HTR-8/SVneo (cell line): Measurements from ENCODE around the gene CACNA2D3.

Experiments
- DNase-seq: peaks from one replicate; pipeline ENCODE4 v3.0.0; 2011; ENCODE audit warnings: low spot score, mixed read lengths; ENCODE audit not compliant: insufficient read length
- FAIRE-seq: peaks from 2 replicates; lab custom pipeline; 2011; peaks lifted over from hg19 to GRCh38; lab: Jason Lieb, UNC

CACNA2D3 gene

DNA sequence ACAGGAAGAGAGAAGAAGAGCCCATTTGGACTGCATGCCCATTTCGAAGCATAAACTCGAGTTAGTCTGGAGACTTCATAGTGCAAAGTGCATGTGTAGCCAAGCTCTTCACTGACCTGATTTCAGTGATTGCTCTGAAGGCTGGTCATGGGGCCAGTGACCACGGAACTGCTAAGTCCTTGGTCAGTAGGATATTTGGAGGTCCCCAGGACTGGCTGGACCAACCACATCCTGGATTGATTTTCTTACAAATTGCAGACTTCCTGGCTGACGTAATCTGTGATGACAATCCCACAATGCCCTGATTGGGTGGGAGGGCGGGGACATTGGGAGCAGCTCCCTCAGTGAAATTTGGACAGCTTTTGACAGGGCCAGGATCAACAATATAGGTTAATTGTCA lies 233.4 kb downstream of the CACNA2D3 start:
- FAIRE-seq: no peak

DNA sequence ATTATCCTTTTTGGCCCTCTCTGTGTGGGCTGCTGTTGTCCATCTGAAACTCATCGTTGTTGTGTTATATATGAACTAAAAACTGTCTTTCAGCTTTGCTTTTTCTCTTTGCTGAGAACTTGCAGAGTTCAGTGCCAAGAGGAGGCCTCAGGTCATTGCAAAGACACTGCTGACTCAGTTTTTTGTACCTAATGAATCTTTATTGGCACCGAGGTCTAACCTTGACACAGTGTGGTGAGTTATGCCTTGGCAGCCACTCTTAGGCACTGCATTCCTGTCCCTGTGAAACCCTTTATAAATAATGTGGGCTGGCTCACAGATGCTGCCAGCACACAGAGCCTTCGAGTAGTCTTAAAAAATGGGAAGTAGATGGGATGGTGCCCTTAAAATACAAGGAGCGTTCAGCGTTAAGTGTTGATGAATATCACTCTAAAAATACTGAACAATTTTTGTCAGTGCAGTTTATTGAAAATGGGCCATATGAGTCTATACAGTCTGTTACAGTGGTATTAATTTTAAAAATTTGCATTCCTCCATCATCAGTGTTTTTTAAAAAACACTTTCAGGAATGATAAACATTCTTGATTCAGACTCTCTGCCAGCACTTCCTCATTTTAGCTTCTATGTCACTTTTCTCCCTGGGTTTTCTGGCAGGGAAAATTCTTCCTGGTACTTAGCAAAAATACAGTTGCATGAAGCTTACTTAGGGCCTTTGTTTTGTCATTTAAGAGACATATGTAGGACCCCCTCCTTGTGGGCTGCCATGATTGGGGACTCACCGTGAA lies 234.1 kb downstream of the CACNA2D3 start:
- DNase-seq (no peak), FAIRE-seq (no peak)

More for the DNA sequence above, 233.4 kb downstream of the CACNA2D3 start:
- no peak for DNase-seq

DNA sequence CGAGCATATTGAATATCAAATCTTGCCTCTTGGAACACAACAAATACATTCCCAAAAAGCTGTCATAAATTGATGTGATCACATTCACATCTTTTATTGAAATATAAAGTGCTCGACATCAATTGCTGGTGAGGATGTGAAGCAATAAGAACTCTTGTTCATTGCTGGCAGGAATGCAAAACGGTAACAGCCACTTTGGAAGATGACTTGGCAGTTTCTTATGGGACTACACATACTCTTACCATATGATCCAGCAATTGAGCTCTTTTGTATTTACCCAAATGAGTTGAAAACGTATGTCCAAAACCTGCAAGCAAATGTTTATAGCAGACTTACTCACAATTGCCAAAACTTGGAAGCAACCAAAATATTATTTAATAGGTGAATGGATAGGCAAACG lies 234.9 kb downstream of the CACNA2D3 start:
- FAIRE-seq (no peak), DNase-seq (no peak)

DNA sequence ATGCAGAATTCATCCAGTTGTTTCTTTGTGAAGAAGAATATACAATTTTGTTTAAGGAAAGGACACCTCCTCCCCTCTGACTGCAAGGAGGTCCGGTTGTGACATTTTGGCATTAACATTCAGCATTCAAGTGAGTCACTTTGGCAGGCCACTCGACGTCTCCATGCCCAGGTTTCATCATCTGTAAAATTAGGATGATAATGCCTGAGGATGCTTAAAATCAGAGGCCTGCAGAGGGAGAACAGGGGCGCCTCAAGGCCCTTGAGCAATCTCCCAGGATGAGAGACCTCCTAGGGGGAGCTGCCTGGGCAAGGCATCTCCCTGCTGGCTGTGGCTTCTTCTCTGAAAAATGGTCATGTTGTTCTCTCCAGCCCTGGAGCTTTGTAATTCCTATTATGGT lies 236.0 kb downstream of the CACNA2D3 start:
- FAIRE-seq (no peak), DNase-seq (no peak)

DNA sequence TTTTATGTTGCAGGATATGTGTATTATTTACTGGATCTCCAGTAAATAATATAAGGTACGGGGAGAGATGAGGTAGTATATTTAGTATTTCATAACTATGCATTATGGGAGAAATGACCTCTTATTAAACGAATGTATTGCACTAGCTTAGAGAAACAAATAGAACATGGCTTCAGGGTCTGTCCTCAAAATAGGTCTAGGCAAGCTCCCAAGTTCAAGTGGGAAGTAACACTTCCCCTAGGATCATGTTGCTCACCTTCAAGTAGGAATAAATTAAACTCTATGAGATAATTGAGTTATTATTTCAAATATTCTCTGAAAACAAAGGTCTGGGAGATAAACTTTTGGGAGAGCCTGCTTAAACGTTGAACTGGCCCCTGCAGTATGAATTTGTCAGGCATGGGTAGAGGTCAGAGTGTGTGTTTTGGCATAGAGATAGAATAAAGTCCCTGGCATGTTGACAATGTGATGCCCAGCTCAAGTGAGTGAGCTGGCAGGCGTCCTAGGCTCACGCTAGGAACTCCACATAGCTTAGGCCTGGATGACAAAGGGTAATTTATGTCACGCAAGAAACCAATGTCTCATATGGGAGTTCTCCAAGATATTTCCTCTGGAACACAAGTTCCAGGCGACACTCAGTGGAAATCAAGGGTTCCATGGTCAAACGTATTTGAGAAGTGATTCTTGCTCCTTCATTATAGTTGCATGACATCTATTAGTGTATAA lies 236.8 kb downstream of the CACNA2D3 start:
- DNase-seq (no peak), FAIRE-seq (no peak)

DNA sequence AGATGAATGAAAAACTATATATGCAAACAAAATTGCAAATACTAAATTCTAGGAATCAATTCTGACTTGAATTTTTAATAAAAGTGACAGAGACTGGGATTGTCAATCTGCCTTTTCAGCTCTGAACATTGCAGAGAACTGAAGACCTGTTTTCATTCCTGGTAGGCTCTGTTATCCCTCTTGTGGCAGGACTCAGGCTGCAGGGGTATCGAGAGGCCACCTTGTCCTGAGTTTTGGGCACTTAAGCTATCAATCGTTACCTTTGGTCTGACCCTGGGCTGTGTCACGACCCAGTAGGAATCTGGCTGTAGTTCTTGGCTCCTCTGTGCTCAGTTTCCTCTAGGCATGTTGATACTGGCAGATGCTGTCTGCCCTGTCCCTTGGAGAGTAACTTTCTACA lies 238.0 kb downstream of the CACNA2D3 start:
- FAIRE-seq: no peak
- no peak for DNase-seq

DNA sequence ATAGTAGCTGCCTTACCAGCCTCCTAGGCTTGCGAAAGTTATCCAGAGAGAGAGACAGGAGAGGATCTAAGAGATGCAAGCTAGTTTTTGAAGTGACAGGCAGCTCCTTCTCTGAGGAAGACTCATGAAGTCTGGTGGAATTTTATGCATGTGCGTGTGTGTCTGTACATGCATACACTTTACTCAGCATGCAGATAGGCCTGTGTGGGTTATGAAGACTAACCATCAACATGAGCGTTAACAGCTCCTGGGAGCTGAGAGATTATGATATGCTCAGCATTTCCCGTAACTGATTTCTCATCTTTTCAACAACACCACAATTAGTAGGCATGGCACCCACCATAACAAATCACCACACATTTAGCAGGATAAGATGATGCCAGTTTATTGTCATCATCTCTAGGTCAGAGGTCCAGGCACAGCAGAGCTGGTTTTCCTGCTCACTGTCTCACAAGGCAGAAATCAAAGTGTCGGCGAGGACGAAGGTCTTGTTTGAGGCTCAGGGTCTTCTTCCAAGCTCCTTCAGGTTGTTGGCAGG lies 239.5 kb downstream of the CACNA2D3 start:
- DNase-seq: no peak
- no peak for FAIRE-seq

DNA sequence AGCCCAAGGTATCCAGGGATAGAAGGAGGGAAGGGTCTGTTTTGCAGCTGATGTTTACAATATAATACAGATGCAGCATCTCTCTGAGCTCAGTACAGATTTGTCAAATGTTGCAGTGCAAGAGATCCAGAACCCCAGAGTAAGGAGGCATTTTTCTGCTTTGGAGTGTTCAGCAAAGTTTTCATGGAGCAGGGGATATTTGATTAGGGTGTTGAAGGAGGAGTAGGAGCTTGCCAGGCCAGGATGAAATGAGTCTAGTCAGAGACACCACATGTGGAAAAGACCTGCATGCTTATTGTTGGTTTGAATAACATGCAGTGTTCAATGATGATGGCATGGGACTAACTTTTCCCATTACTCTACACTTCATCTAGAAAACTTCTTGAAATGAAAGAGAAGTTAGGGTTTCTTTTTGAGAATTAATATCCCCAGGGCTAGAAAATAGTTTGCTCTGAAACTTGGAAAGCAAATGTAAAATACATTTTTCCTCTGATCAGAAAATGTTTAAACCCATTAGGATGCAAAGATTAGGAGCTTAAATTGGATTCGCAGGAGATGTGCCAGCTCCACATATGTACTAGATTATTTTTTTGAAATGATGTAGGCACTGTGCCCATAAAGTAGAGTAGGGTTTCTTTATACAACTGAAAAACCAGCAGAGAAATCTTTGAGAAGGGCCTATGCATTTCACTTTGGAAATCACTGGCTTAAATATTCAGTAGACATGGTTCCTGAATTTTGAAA lies 243.8 kb downstream of the CACNA2D3 start:
- DNase-seq: no peak
- FAIRE-seq: no peak

DNA sequence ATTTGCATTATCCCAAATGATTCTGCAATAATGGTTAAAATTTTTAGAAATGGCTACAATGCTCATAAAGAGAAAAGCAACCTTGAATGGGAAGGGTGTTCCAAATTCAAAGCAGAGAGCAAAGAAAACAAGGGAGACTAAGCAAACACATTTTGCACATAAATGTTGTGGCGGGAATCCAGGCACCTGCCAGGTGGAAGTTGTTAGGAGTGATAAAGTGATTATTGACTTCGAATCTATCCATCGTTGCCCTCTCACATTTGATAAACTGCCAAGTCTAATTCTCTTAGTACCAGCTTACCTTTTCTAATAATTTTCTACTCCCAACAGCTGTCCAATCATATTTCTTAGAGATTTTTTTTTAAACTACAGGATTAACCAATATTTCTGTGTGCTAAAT lies 244.5 kb downstream of the CACNA2D3 start:
- no peak for DNase-seq

DNA sequence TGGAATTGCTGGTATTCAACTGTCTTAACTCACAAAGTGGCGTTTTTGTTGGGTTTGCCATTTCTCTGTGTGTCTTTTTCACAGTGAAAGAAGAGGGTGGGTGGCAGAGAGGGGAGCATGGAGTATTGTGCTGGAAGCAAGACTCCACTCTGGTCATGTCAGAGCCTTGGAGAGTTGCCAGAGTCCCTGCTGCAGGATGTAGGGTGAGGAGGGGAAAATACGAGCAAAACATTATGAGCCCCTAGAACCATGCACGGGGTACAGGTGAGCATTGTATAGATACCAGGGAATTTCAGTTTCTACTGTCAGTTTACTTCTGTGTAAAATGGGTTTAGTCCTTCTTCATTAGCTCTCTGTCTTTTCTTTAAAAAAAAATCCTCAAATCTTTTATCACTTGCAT lies 249.9 kb downstream of the CACNA2D3 start:
- FAIRE-seq (no peak), DNase-seq (no peak)

More for the DNA sequence above, 244.5 kb downstream of the CACNA2D3 start:
- FAIRE-seq: no peak

DNA sequence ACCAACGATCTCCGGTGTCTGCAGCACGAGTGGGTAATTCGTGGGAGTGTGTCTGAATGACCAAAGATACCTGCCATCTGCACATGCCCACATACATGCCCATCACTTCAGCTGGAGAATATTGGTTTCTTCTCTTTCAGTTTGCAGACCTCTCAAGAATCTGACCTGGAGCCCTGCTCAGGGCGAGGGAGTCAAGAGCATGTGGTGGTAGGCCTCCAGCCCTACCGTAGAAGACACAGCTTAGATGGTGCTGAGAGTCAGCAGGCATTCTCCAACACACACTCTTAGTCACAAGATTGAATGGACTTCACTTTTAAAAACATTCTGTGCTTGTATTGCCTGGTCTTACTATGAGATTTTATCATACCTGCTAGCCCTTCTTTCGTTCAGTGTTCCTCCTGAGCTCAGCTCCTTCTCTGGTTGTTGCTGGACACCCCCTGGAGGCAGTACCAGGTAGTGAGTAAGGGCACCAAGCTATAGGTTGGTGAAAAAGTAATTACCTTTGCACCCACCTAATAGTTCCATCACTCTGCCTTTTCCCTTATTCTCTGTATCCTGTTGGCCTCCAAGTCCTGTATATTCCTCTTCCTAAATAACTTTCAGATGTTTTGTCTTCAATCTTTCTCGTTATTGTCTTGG lies 252.0 kb downstream of the CACNA2D3 start:
- FAIRE-seq (no peak), DNase-seq (no peak)

DNA sequence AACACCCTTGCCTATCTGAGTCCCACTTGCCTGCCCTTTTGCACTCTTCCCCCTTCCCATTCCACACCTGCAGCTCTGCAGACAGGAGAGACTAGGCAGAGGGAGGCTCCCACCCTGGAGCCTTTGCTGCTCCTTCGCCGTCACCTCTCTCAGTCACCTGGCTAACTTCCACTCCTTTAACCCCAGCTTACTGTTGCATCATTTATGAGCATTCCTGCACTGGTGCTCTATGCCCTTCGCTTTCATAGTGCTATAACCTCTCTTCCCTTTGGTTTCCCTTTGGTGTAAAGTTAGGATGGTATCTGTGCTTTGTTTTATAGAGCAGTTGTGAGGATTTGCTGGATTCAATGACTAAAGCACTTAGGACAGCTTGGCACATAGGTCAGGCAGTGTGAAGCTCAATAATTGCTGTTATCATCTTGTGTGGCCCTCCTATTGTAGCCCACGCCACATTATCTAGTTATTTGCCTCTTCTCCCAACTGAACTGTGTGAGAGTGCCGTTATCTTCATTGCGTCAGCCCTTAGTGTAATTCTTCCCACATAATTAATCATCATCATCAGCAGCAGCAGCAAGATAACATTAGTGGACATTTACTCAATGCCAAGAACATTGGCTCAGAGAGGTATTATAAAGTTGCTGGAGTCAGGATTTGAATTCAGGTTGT lies 253.9 kb downstream of the CACNA2D3 start:
- no peak for FAIRE-seq
- DNase-seq: no peak

DNA sequence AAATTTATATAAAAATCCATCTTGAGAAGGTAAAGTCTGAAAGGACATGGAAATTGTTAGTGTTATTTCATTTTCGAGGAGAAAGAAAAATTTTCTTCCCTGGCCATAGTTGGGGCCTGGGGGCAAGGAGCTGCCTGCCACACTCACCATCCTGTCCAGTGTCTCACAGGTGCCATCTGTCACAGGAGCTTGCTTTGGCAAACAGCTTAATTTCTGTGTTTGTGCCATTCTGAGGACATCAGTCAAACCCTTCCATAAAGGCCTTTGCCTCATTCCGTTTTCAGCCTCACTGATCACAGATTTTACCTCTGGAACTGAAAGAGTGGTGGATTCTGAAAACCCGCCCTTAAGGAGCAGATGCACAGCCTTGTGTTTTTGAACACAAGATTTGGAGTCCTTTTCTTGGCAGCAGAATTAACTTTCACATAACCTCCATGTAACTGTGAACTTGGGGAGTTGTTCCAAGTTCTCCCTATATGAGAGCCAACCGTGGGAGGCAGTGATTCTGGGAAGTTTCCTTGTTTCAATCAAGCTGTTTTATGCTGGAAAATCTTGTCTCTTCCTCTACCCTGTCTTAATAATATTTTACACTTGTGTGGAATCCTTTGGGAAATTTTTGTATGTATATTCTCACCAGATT lies 254.7 kb downstream of the CACNA2D3 start:
- FAIRE-seq (no peak), DNase-seq (no peak)

DNA sequence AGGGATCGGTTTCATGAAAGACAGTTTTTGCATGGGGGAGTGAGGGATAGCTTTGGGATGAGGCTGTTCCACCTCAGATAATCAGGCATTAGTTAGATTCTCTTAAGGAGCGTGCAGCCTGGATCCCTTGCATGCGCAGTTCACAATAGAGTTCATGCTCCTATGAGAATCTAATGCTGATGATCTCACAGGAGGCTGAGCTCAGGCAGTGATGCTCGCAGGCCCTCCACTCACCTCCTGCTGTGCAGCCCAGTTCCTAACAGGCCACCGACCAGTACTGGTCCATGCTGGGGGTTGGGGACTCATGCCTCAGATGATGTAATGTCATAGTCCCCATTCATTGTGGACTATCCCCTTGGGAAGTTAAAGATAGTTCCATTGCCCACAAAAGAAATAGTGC lies 255.8 kb downstream of the CACNA2D3 start:
- DNase-seq (no peak), FAIRE-seq (no peak)

DNA sequence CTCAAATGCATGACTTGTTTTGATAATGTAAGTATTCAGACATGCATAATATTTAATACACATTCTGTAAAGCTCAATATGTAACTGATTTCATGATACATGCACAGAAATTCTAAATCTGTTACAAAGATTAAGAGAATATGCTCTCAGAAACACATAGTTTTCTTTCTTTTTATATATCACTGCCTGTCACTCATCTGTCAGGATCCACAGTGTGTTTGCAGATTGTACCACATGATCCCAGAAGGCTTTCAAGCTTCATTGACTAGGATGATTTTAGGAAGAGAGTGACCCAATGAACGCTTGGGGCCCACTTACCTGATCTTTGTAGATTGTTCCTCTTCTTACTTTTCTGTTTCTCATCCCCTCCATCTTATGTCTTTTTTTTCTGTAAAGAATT lies 261.9 kb downstream of the CACNA2D3 start:
- no peak for DNase-seq
- no peak for FAIRE-seq

DNA sequence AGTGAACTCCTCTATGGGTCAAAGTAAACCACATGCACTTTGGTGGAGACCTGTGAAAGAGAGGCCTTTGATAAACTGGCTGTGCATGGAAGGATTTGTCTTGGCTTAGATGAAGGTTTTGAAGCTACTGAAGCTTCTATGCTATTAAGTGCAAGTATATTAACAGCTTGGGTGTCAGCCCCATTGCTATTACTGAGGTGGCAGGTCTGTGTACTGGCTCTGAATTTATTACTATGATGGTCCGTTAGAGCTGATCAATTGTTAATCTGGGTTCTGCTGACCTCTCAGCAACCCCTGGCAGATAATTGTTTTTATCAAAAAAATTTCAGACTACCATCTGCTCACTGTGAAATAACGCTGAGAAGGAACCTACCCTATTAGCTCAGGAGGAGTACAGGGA lies 268.2 kb downstream of the CACNA2D3 start:
- FAIRE-seq: no peak

DNA sequence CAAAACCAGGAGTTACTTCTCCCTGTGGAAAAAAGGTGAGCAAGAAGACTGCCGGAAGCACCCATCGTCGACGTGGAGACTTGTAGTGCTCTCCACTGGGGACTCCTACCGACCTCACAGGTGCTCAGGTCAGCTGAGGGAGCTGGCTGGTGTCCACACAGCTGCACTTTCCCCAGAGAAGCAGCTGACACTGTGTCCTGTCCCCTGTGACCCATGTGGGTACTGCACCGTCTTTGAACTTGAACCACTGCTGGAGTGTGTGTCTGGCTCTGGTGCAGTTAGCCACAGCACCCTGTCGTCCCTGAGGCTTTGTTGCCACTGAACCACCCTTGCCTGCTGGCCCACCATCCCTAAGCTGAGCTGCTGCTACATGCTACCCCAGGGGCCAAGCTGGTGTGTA lies 270.8 kb downstream of the CACNA2D3 start:
- FAIRE-seq (no peak), DNase-seq (no peak)

More for the DNA sequence above, 268.2 kb downstream of the CACNA2D3 start:
- no peak for DNase-seq

DNA sequence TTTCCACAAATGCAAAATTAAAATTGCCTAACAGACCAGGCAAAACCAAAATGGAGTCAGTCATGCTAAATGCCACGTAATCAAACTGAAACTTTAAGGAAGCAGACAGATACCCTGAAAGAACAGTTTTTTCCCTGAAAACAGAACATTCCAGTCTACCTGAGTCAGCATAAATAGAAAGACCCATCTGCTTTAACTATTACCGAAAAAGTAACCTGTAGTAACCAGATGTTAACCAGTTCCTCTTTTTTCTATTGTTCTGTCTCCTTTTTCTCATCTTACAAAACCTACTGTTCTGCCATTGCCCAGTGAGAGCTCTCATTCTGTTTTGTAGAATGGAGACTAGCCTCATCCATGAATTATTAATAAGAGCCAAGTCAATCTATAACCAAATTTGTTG lies 286.0 kb downstream of the CACNA2D3 start:
- DNase-seq (no peak), FAIRE-seq (no peak)

DNA sequence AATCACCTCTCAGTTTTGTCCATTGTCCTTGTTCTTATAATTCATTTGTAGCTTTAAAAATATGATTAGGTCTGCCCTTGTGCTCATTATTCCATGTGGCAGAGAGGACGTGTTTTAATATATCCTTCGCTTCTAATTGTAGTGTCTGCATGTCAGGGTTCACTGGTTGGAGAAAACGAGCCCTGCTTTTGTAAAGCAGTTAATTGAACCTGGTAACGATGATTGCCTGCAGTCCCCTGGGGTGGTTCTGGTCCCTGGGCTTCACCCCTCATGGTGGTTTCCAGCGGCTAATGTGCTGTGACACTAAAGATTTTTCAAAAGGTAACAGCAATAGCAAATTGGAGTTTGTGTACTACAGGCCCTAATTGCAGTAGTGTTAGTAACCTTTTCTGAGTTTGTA lies 299.6 kb downstream of the CACNA2D3 start:
- FAIRE-seq (no peak), DNase-seq (no peak)
